IMR-90 (cell line): ENCODE results near the gene ROCK2. TPM values are rescaled to one million over a fixed set of nuclear protein-coding genes. Genes with fewer than 3 reads are reported as not detected.

Experiments
- ATAC-seq: fragments of 200-7000 bp; cut with Tn5 transposase; 2 replicates; pipeline ENCODE4 v1.9.1; 2020; ENCODE audit warnings: low read depth, mild to moderate bottlenecking, moderate library complexity
- BruUV-seq: library from RNA; stranded (reverse); fragments of 400-500 nt; replicated peaks from 2 replicates; lab custom pipeline; 2021; lab: Mats Ljungman, UMichigan
- CTCF ChIA-PET: fragments of 300-600 bp; formaldehyde crosslinking; extraction: SDS; loops from one replicate; lab custom pipeline; 2021; ENCODE audit warnings: antibody characterized with exemption; lab: Yijun Ruan, JAX
- POLR2A ChIA-PET: fragments of 300-600 bp; sonication (Branson Sonifier 250); formaldehyde crosslinking; loops from one replicate; lab custom pipeline; 2022; ENCODE audit warnings: antibody characterized with exemption; ENCODE audit not compliant: unreplicated experiment; lab: Charles Lee
- DNase-seq: peaks from one replicate; pipeline ENCODE4 v3.0.0; 2013
- H2AFZ ChIP-seq: replicated peaks from 2 replicates; pipeline ENCODE3; 2013; ENCODE audit warnings: low read length, mild to moderate bottlenecking; ENCODE audit not compliant: poor library complexity
- H2AK5ac ChIP-seq: 2 replicates; pipeline ENCODE4 v1.6.1; 2013; ENCODE audit warnings: low read depth, low read length, inconsistent platforms
- H2AK9ac ChIP-seq: replicated peaks from 2 replicates; pipeline ENCODE3; 2013; ENCODE audit warnings: mild to moderate bottlenecking, low read depth, low read length, moderate library complexity; ENCODE audit not compliant: poor library complexity
- H2BK120ac ChIP-seq: 2 replicates; pipeline ENCODE4 v1.6.1; 2013; ENCODE audit warnings: low read depth, low read length, inconsistent platforms
- H2BK15ac ChIP-seq: 3 replicates; pipeline ENCODE4 v1.6.1; 2013; ENCODE audit warnings: low read depth, low read length, inconsistent platforms
- H2BK20ac ChIP-seq: 2 replicates; pipeline ENCODE4 v1.6.1; 2013; ENCODE audit warnings: low read depth, mild to moderate bottlenecking, inconsistent platforms, low read length, moderate library complexity
- H2BK5ac ChIP-seq: 2 replicates; pipeline ENCODE4 v1.6.1; 2013; ENCODE audit warnings: mild to moderate bottlenecking, low read depth, low read length, inconsistent platforms; ENCODE audit not compliant: poor library complexity, severe bottlenecking
- H3K14ac ChIP-seq: replicated peaks from 2 replicates; pipeline ENCODE4 v1.6.1; 2013; ENCODE audit warnings: low read depth, low read length, inconsistent platforms
- H3K18ac ChIP-seq: 2 replicates; pipeline ENCODE4 v1.6.1; 2013; ENCODE audit warnings: low read depth, low read length, control low read depth
- H3K23ac ChIP-seq: 2 replicates; pipeline ENCODE4 v1.6.1; 2013; ENCODE audit warnings: low read depth, low read length, inconsistent platforms
- H3K27ac ChIP-seq: 2 replicates; pipeline ENCODE4 v1.5.1; 2013; ENCODE audit warnings: mild to moderate bottlenecking, control low read depth, low read length; ENCODE audit not compliant: insufficient read depth
- H3K27me3 ChIP-seq: 2 replicates; pipeline ENCODE4 v1.6.1; 2013; ENCODE audit warnings: low read length; ENCODE audit not compliant: control insufficient read depth, insufficient read depth
- H3K36me3 ChIP-seq: 2 replicates; pipeline ENCODE4 v1.6.1; 2013; ENCODE audit warnings: low read length, mixed read lengths; ENCODE audit not compliant: control insufficient read depth, insufficient read depth
- H3K4ac ChIP-seq: 2 replicates; pipeline ENCODE4 v1.6.1; 2013; ENCODE audit warnings: low read depth, low read length, inconsistent platforms
- H3K4me1 ChIP-seq: 2 replicates; pipeline ENCODE4 v1.6.1; 2013; ENCODE audit warnings: low read length, mixed read lengths; ENCODE audit not compliant: control insufficient read depth, insufficient read depth
- H3K4me2 ChIP-seq: 2 replicates; pipeline ENCODE4 v1.6.1; 2013; ENCODE audit warnings: low read depth, mild to moderate bottlenecking, control low read depth, low read length, moderate library complexity
- H3K4me3 ChIP-seq: 2 replicates; pipeline ENCODE4 v1.5.1; 2013; ENCODE audit warnings: low read depth, mild to moderate bottlenecking, control low read depth, low read length, moderate library complexity; ENCODE audit not compliant: insufficient read depth
- H3K56ac ChIP-seq: 2 replicates; pipeline ENCODE4 v1.6.1; 2013; ENCODE audit warnings: low read length, inconsistent platforms; ENCODE audit not compliant: insufficient read depth; ENCODE audit errors: extremely low read depth
- H3K79me1 ChIP-seq, 2 experiments: 2 replicates each; pipeline ENCODE4 v1.6.1; 2013; ENCODE audit warnings: low read length in 2 of 2, inconsistent platforms in 1 of 2, low read depth in 1 of 2
- H3K9ac ChIP-seq: 2 replicates; pipeline ENCODE4 v1.6.1; 2013; ENCODE audit warnings: low read depth, low read length, control low read depth
- H3K9me1 ChIP-seq: 2 replicates; pipeline ENCODE4 v1.6.1; 2013; ENCODE audit warnings: low read length, inconsistent platforms; ENCODE audit not compliant: insufficient read depth
- H3K9me3 ChIP-seq: 2 replicates; pipeline ENCODE4 v1.6.1; 2013; ENCODE audit warnings: low read length; ENCODE audit not compliant: control insufficient read depth, insufficient read depth
- H4K20me1 ChIP-seq: 2 replicates; pipeline ENCODE4 v1.6.1; 2013; ENCODE audit warnings: low read length, inconsistent platforms; ENCODE audit not compliant: insufficient read depth
- H4K5ac ChIP-seq: 2 replicates; pipeline ENCODE4 v1.6.1; 2013; ENCODE audit warnings: mild to moderate bottlenecking, low read depth, low read length, control low read depth
- H4K8ac ChIP-seq, 2 experiments: 2 replicates each; pipeline ENCODE4 v1.6.1; 2013; ENCODE audit warnings: low read depth in 2 of 2, low read length in 2 of 2, control low read depth in 1 of 2, inconsistent platforms in 1 of 2
- H4K91ac ChIP-seq: 2 replicates; pipeline ENCODE4 v1.6.1; 2013; ENCODE audit warnings: low read depth, low read length, inconsistent platforms; ENCODE audit not compliant: insufficient read depth
- CHD1 ChIP-seq: IDR thresholded peaks from 2 replicates; pipeline ENCODE4 v1.6.1; 2012; ENCODE audit warnings: low read depth, low read length, improper control_type of control experiment
- FOS ChIP-seq: fragments of 150-350 bp; IDR thresholded peaks from 2 replicates; pipeline ENCODE4 v1.6.1; 2016; ENCODE audit warnings: low read depth, low read length
- MAFK ChIP-seq: IDR thresholded peaks from 2 replicates; pipeline ENCODE4 v1.6.1; 2012; ENCODE audit warnings: low read depth, low read length, improper control_type of control experiment
- MAZ ChIP-seq: IDR thresholded peaks from 2 replicates; pipeline ENCODE4 v1.6.1; 2012; ENCODE audit warnings: low read depth, mild to moderate bottlenecking, low read length, improper control_type of control experiment, moderate library complexity, borderline replicate concordance
- MXI1 ChIP-seq: IDR thresholded peaks from 2 replicates; pipeline ENCODE4 v1.6.1; 2012; ENCODE audit warnings: low read depth, mild to moderate bottlenecking, low read length, moderate library complexity, borderline replicate concordance
- NFE2L2 ChIP-seq: fragments of 150-350 bp; IDR thresholded peaks from 2 replicates; pipeline ENCODE4 v1.6.1; 2016; ENCODE audit warnings: low read depth, mild to moderate bottlenecking, low read length
- POLR2A ChIP-seq: IDR thresholded peaks from 2 replicates; pipeline ENCODE4 v1.6.1; 2012; ENCODE audit warnings: mild to moderate bottlenecking, low read depth, low read length
- RAD21 ChIP-seq: IDR thresholded peaks from 2 replicates; pipeline ENCODE4 v1.6.1; 2012; ENCODE audit warnings: low read length, improper control_type of control experiment
- RCOR1 ChIP-seq: IDR thresholded peaks from 2 replicates; pipeline ENCODE4 v1.6.1; 2012; ENCODE audit warnings: mild to moderate bottlenecking, low read length, improper control_type of control experiment; ENCODE audit not compliant: insufficient replicate concordance
- RFX5 ChIP-seq: IDR thresholded peaks from 2 replicates; pipeline ENCODE4 v1.8.0; 2012; ENCODE audit warnings: low read depth, mild to moderate bottlenecking, low read length, moderate library complexity
- SMC3 ChIP-seq: fragments of 150-350 bp; IDR thresholded peaks from 2 replicates; pipeline ENCODE4 v1.6.1; 2016; ENCODE audit warnings: low read depth, mild to moderate bottlenecking, antibody characterized with exemption, low read length, moderate library complexity
- WGBS, 2 experiments: methylation state at CpG; one replicate each; pipeline versions ENCODE4 v1.1.5 to v1.1.7; 2013; ENCODE audit warnings: missing lambda C conversion rate in 2 of 2; ENCODE audit not compliant: insufficient read length in 1 of 2; ENCODE audit errors: extremely low coverage in 2 of 2; 5-methylcytosine and 5-hydroxymethylcytosine counted together
- dilution Hi-C: fragments of 300-500 bp; cut with HindIII; formaldehyde crosslinking; loops from one replicate; pipeline ENCODE4 v1.14.3; 2018; ENCODE audit warnings: low sequenced_read_pairs; ENCODE audit not compliant: unreplicated experiment
- in situ Hi-C: fragments of 300-500 bp; cut with MboI; formaldehyde crosslinking; loops from 3 replicates; pipeline ENCODE4 v1.14.3; 2019; ENCODE audit warnings: low sequenced_read_pairs, inconsistent platforms, mixed read lengths
- intact Hi-C: fragments of 100-400 bp; cut with micrococcal nuclease; formaldehyde crosslinking; loops from 2 replicates; pipeline ENCODE4 v1.10.0; 2022
- polyA plus RNA-seq, 3 experiments: library from polyadenylated mRNA; depleted of rRNA; stranded (reverse); fragments of >200 nt; gene quantifications; 2 replicates each; pipeline ENCODE4 v1.2.3, GENCODE V29; 2012; ENCODE audit warnings: low replicate concordance in 1 of 3
- total RNA-seq: library from RNA; depleted of rRNA; stranded (reverse); fragments of >200 nt; gene quantifications from 2 replicates; pipeline ENCODE4 v1.2.3, GENCODE V29; 2012
- TF ChIP-seq, protein P1 (sequence below): fragments of 150-350 bp; IDR thresholded peaks from 2 replicates; pipeline ENCODE4 v1.6.1; 2016; ENCODE audit warnings: low read depth, mild to moderate bottlenecking, low read length, moderate library complexity, borderline replicate concordance
- TF ChIP-seq, protein P2 (sequence below): fragments of 150-350 bp; IDR thresholded peaks from 2 replicates; pipeline ENCODE4 v1.6.1; 2017; ENCODE audit warnings: mild to moderate bottlenecking, antibody characterized with exemption, low read length, low read depth
- TF ChIP-seq, protein P3 (sequence below): conservative IDR thresholded peaks from 2 replicates; pipeline ENCODE4 v1.5.1; 2012; ENCODE audit warnings: mild to moderate bottlenecking, low read depth, low read length, improper control_type of control experiment

The ROCK2 gene
- total and polyA plus RNA-seq, 2 of the 4 experiments (the other 2 are of a cell fraction) = 9.0 to 28.3 TPM

DNA sequence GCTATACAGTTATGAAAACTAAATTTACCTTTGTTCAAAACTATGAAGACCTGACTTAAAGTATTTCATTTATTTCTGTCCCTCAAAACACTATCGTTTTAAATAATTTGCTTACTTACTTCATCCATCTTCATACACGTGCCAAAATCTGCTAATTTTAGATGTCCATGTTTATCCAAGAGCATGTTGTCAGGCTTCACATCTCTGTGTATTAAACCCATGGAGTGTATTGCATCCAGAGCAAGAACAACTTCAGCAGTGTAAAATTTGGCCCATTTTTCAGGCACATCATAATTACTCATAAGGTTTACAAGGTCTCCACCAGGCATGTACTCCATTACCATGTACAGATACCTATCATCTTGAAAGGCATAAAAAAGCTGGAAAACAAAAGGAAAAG is 108.9 kb downstream of the ROCK2 start:
- no peak overlapping the region for H4K91ac ChIP-seq
- dilution Hi-C loops (no loop called here), intact Hi-C loops (loop anchor here (1.0 to 10.0 kb wide), 4 partner anchors 107 to 349 kb away; partner anchors contain the start of gene ROCK2), in situ Hi-C loops (loop anchor here (5.0 kb wide), 1 partner anchor 182 kb away; no protein-coding TSS in a partner anchor)
- CTCF ChIA-PET = interaction anchor here (0.6 kb wide), 1 partner anchor 37 kb away, joined by 3 read pairs; no protein-coding TSS in a partner anchor
- ATAC-seq (no peak), DNase-seq (no peak)
- H2BK15ac ChIP-seq = no peak overlapping the region
- H4K20me1 ChIP-seq = peaks cover 22% of the 10 kb centered on the region; the same call in 1 of the 2 replicates
- no peaks in the 10 kb centered on the region; the same call in 1 of the 2 replicates for H3K4me1 ChIP-seq
- no TSS peak for BruUV-seq
- TF ChIP-seq RCOR1 (no peak), CHD1 (no peak), NFE2L2 (no peak), POLR2A (no peak), MAZ (no peak), RFX5 (no peak), MAFK (no peak), FOS (no peak), MXI1 (no peak), SMC3 (no peak), RAD21 (no peak)
- TF ChIP-seq, protein P1, sequence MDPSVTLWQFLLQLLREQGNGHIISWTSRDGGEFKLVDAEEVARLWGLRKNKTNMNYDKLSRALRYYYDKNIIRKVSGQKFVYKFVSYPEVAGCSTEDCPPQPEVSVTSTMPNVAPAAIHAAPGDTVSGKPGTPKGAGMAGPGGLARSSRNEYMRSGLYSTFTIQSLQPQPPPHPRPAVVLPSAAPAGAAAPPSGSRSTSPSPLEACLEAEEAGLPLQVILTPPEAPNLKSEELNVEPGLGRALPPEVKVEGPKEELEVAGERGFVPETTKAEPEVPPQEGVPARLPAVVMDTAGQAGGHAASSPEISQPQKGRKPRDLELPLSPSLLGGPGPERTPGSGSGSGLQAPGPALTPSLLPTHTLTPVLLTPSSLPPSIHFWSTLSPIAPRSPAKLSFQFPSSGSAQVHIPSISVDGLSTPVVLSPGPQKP = no peak
- TF ChIP-seq, protein P2, sequence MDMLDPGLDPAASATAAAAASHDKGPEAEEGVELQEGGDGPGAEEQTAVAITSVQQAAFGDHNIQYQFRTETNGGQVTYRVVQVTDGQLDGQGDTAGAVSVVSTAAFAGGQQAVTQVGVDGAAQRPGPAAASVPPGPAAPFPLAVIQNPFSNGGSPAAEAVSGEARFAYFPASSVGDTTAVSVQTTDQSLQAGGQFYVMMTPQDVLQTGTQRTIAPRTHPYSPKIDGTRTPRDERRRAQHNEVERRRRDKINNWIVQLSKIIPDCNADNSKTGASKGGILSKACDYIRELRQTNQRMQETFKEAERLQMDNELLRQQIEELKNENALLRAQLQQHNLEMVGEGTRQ = no peak
- TF ChIP-seq, protein P3, sequence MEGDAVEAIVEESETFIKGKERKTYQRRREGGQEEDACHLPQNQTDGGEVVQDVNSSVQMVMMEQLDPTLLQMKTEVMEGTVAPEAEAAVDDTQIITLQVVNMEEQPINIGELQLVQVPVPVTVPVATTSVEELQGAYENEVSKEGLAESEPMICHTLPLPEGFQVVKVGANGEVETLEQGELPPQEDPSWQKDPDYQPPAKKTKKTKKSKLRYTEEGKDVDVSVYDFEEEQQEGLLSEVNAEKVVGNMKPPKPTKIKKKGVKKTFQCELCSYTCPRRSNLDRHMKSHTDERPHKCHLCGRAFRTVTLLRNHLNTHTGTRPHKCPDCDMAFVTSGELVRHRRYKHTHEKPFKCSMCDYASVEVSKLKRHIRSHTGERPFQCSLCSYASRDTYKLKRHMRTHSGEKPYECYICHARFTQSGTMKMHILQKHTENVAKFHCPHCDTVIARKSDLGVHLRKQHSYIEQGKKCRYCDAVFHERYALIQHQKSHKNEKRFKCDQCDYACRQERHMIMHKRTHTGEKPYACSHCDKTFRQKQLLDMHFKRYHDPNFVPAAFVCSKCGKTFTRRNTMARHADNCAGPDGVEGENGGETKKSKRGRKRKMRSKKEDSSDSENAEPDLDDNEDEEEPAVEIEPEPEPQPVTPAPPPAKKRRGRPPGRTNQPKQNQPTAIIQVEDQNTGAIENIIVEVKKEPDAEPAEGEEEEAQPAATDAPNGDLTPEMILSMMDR = no peak
- H2BK120ac ChIP-seq = no peak overlapping the region
- WGBS, 2 experiments = 86% methylated on average over 1 of the region's 2 CpGs; no CpG with 5 or more reads in 1 of the 2 experiments
- no peak overlapping the region for H2BK5ac ChIP-seq
- no peak overlapping the region for H3K14ac ChIP-seq
- H3K4me3 ChIP-seq = no peak overlapping the region
- POLR2A ChIA-PET = no interaction called here
- peaks cover 3% of the 10 kb centered on the region for H3K36me3 ChIP-seq
- H2BK20ac ChIP-seq = no peak overlapping the region
- peaks cover 3% of the 10 kb centered on the region; the same call in 1 of the 2 replicates for H3K9me1 ChIP-seq
- H3K9me3 ChIP-seq = no peaks in the 10 kb centered on the region
- peaks cover 26 to 53% of the 10 kb centered on the region in 2 experiments for H3K79me1 ChIP-seq
- no peak overlapping the region for H3K4me2 ChIP-seq
- no peak overlapping the region for H3K27ac ChIP-seq
- no peak overlapping the region for H2AK9ac ChIP-seq
- H4K8ac ChIP-seq = no peak overlapping the region
- H3K18ac ChIP-seq = no peak overlapping the region
- H3K9ac ChIP-seq = no peak overlapping the region
- no peak overlapping the region for H4K5ac ChIP-seq
- no peak overlapping the region for H3K23ac ChIP-seq
- no peak overlapping the region for H3K56ac ChIP-seq
- H2AK5ac ChIP-seq = no peak overlapping the region
- no peak overlapping the region for H3K4ac ChIP-seq
- no peak overlapping the region for H2AFZ ChIP-seq
- no peaks in the 10 kb centered on the region for H3K27me3 ChIP-seq
